ENCODE results near the gene CASKIN2.

Gene CASKIN2

DNA sequence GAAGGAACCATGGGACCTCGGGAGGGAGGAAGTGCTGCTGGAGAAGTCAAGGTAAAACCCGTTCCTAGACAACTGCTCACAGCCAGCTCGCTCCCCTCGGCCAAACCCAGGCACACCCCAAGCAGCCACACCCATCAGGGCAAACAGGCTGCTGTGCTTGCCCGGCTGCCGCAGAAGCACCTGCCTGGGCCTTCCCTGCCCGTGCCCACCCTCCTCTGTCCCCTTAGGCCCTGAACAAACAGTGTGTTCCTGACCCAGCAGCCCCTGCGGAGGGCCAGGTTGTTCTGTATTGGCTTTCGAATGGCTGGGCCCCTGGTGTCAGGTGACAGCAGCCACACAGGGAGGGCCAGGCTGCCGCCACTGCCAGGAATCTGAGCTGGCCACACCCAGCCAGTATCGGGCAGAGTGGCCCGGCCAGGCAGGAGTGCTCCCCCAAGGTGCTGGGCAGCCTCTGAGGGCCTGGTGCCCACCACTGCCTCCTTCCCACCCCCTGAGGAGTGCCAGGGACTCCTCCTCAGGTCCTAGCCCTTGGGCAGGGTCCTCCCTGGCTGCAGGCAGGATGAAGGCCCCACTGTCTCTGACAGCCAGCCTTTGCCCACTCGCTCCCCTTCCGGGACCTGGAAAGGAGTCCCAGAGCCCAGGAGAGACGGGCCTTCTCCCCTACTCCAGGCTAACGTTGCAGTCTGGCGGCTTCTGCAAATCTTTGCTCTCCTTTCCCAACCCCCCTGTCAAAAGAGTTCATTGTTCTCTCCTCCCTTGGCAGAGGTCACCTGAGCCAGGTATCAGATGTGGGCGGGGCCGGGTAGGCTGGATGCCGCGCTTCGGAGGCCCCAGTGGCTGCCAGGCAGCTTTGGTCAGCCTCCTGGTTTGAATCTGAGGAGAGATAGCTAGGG is 34.2 kb upstream of the CASKIN2 start:
- DNase-seq (ENCODE audit: insufficient read length, low spot score) (no peak), FAIRE-seq (no peak)

DNA sequence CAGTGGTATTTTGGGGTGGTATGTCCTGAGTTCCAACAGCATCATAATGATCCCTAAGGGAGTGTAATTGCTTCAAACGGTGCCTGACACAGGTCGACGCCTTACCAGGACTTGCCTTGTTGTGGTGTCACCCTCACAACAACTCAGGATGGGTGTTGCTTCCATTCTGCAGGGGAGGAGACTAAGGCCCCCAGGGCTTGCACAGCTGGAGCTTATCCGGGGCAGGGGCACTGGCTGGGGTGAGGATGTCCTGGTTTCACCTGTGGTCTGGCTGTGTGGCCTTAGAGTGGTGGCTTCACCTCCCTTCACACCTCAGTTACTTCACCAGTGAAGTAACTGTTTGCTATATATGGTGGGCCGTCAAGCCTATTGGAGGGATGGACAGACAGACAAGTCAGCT is 33.5 kb upstream of the CASKIN2 start:
- no peak for FAIRE-seq
- no peak for DNase-seq (ENCODE audit: insufficient read length, low spot score)

DNA sequence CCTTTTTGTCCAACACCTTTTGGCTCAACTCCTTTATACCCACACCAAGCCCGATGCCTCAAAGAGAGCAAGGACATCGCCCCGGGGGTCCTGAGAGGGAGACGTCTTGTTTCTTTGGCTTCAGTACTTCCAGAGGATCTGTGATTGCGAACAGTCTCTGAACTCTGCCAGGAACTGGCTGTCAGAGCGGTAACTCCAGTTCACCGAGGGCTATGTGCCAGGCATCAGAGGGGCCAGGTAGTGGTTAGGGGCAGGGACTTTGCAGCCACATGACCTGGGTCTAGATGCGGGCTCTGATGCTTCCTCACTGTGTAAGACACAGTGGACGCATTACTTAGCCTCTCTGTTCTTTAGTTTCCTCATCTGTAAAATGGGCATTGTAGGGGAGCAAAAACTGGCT is 31.8 kb upstream of the CASKIN2 start:
- FAIRE-seq (no peak), DNase-seq (ENCODE audit: insufficient read length, low spot score) (no peak)

DNA sequence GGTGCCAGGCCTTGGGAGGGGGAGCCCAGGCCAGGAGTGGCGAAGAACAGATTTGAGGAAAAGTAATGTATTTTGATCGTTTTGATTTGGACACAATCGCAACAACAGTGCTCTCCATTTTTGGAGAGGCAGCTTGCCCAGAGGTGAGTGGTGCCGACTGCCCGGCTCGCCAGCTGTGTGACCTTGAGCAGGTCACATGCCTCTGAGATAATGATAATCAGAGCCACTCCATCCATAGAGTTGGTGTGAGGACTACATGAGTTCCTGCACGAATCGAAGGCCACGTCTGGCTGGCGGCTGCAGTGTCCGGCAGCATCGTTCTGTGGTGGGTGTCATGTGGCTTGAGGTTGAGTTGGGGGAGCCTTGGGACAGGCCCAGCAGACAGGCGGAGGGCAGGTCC is 30.8 kb upstream of the CASKIN2 start:
- DNase-seq (ENCODE audit: insufficient read length, low spot score): no peak
- FAIRE-seq: no peak

DNA sequence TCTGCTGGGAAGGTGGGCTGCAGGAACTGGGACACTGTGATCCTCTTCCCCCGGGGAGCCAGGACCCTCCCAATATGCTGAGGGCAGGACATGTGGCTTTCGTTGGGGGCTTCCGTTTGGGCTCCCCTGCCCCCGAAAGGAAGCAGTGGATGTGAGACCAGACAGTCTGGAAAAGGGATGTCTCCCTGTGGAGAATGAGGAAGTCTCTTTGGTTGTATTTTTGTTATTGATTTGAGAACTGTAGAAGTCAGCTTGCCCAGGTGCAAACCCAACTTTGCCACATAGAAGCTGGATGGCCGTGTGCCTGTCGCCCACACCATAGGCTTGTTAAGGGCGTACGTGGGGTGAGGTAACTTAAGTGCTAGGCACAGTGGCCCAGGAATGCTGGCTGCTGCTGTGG is 28.9 kb upstream of the CASKIN2 start:
- no peak for FAIRE-seq

DNA sequence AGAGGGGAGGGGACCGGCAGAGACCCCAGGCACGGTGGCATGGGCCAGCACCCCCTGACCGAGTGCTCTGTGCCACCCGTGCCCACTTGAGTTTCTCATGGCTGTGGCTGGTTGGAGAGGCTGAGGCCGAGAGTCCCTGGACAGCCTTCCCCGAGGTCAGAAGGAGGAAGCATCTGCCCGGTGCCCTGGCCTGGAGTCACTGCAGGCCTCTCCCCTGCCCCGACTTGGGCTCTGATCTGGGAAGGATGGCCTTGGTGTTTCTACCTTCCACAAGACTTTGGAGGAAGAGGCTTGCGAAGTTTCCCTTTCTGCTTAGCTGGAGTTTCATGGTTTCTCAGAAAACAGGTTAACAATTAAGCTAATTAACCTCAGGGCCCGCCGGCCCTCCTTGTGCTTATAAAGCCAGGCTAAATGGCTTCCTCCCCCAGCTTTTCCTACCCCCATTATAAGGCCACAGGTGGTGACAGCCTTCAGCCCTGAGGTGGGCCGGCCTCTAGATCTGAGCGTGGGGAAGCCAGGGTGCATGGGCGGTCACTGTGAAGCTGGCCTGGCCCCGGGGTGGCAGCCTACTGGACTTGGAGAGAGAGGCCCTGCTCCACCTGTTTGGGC is 27.5 kb upstream of the CASKIN2 start:
- DNase-seq (ENCODE audit: insufficient read length, low spot score): no peak
- peak; percentile 80 for FAIRE-seq

More for the DNA sequence above, 28.9 kb upstream of the CASKIN2 start:
- no peak for DNase-seq (ENCODE audit: insufficient read length, low spot score)

DNA sequence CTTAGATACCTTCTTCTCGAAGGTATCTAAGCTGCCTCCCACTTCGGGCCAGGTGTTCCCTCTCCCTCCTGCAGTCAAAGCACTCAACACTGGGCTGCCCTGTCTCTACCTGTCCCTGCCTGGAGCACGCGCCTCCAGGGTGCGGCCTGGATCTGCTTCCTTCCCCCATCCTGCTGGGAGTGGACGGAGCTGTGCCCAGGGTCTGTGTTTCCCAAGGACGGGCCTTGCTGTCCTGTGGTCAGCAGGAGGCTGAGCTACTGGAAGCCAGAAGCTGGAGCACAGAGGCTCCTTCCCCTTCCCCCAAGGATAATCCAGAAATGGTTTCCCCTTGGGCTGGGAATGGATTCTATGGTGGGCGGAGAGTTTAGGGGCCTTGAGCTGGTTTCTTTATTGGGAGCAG is 26.9 kb upstream of the CASKIN2 start:
- FAIRE-seq (no peak), DNase-seq (ENCODE audit: insufficient read length, low spot score) (no peak)

DNA sequence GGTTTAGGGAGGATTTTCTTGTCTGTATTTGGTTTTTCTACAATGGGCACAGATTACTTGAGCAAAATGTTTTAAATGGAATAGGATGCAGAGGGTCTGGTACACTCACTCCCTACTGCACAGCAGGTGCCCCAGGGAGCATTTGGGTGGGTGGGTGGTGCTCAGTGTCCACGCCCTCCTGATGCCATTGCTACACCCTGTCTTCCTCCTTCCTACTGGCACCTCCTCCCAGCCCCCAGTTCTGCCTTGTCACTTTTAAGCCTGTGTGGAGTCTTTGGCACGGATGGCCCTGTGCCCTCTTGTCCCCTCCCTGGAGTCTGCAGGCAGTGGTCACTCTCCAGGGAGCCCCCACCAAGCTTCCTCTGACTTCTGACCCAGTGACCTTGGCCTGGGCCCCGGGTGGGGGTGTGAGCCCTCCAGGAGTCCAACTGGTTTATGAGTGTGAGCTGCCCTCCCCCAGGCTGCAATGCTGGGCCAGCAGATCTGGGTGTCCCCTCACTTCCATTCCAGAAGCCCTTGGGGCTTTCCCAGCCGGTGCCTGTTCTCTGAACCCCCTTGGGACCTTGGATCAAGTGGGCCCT is 25.7 kb upstream of the CASKIN2 start:
- DNase-seq (ENCODE audit: insufficient read length, low spot score) (no peak), FAIRE-seq (no peak)

DNA sequence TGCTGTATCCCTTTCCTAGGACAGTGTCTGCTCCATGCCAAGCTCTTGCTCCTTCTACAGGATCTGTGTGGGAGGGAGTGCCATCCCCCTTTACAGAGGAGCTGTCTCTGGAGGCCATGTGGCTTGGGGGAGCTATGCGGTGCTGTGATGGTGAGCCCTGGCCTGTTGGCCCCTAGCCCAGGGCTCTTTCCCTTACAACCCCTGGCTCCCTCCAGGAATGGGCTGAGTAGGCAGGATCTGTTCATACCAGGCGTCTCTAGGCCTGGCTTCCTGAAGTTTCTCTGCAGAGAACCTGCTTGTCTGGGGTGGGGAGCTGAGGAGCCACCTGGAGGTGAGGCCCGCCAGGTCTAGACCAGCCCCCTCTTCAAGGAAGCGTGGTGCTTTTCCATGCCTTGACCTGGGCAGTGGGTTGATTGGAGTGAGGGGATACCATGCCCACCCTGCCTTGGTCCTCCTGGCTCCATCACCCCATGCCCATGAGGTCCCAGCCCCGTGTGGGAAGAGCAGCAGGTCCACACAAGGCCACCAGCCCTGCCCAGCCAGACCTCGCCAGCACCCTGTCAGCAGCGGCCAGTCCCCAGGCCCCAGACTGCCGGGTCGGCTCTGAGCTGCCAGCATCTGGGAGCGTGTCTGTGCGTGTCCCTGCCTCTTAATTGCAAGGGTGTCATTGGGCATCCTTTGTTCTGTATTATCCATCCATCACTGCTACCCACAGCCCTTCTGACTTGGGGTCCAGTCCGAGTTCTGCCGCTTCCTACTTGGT is 24.8 kb upstream of the CASKIN2 start:
- DNase-seq (ENCODE audit: insufficient read length, low spot score) (no peak), FAIRE-seq (no peak)

DNA sequence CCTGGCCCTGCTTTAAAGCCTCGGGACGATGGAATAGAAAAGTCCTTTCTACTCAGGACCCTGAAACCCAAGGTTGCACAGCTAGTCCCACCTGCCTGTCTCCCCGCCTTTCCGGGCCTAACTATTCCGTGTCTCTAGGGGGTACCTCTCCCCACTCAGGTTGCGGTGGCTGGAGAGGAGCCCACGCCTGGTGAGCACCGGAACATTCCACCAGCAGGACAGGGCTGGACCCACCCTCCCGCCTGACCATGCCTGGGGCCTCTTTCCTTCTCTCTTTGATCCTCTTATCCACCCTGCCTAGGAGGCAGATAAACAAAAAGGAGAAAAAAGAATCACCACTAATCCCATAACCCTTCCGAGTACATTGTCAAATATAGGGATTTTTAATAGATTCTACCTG is 21.0 kb upstream of the CASKIN2 start:
- no peak for DNase-seq (ENCODE audit: insufficient read length, low spot score)
- no peak for FAIRE-seq

DNA sequence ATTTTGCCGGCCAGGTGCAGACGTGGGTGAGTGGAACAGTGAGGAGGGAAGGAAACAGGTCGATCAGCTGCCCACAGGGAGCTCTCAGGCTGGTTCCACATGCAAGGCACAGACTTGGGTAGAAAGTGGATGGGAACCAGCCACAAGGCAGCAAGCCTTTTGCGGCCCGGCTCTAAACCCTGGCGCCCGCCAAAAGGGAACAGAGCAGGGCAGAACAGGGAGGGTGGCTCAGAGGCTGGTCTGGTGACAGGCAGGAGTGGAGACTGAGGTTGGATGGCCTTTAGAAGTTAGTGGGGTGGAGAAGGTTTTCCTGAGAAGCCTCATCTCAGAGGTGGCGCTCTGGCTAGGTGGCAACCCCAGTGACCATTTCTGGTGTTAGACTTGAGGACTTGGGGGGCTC is 20.5 kb upstream of the CASKIN2 start:
- FAIRE-seq: no peak
- DNase-seq (ENCODE audit: insufficient read length, low spot score): no peak

DNA sequence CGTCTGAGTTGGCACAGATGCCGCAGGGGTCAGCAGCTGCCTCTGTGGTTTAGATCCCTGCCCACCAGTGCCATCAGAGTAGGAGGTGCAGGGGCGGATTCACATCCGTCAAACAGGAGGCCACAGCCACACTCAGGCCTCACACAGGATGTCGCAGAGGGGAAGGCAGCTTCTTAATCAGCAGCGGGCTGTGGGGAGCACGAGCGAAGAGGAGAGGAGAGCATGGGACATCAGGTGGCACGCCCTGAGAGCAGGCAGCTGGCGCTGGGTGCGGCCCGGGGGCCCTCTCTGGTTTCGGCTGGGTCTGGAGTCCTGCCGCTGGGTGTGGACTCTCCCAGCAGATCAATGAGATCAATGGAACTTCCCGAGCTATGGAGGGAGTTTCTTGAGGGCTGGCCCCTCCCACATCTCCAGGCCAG is 19.8 kb upstream of the CASKIN2 start:
- DNase-seq (ENCODE audit: insufficient read length, low spot score) (peak; percentile 59), FAIRE-seq (no peak)

DNA sequence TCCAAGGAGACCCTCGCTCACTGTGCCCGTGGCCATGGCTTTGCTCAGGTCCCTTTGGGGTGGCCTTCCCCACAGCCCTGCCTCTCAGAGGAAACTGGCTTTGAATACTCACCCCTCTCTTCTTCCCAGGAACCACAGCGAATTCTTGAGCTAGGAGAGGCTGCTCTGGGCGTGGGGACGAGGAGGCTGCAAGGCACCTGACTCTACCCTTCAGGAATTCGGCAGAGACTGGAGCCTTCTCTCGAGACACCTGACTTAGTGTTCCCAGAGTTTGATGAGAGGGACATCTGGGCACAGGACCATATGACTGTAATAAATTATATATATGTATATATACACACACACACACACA is 16.4 kb upstream of the CASKIN2 start:
- DNase-seq (ENCODE audit: insufficient read length, low spot score) (no peak), FAIRE-seq (no peak)

DNA sequence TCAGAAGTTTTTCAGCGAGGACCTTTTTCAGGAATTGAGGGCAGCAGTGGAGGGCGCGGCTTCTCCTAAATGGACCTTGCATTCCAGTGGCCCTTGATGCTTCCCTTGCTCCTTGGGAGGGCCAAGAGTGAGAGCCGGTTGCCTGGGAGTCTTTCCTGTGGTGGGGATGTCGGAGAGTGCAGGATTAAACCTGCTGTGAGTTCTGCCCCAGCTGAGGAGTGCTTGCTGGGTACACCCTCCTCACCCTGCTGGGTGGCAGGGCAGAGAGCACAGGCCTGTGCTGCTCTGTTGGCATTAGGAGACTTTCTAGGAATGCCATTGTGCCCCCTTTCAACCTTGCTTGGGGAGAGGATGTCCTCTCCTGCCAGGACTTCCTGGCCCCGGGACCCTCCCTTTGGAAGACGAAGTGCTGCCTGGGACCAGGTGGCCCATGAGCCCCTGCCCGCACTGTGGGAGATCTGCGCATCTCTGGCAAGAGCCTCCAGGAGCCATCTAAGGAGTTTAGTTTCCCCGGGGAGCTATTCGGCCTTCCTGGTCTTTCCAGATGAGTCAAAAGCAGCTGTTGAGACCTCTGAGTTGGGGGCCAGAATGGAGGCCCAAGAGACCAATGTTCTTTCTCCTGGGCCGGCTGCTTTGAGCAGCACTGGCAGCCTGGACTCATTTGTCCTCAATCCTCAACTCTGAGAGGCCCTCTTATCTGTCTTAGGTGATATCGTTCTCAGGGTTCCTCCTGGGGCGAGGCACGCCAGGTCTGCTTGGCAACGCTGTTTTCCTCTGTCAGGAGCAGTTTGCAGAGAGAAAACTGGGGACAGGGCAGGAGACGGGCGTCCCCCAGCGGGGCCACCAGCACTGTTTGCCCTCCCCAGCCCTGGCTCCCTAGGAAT is 15.7 kb upstream of the CASKIN2 start:
- FAIRE-seq (no peak), DNase-seq (ENCODE audit: insufficient read length, low spot score) (no peak)

DNA sequence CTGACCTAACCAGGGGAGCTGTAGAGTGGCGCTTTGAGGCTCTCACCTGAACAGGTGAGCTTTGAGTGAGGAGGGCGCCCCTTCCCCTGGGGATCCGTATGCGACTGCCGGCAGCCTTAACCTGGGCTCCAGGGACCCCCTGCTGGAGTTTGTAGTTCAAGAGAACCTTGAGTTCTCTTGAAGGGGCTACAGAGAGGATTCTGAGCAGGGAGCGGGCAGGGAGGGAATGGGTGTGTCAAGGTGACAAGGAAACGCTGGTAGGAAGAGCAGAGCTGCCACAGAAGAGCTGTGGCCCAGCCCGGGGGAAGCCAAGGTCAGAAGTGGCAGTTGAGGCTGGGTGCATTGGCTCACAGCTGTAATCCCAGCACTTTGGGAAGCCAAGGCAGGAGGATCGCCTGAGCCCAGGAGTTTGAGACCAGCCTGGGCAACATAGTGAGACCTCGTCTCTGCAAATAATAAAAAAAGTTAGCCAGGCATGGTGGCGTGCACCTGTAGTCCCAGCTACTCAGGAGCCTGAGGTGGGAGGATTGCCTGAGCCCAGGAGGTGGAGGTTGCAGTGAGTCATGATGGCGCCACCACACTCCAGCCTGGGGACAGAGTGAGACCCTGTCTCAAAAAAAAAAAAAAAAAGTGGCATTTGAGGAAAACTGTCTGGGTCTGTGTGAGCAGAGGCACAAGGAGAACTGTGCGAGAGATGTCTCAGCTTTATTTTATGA is 11.4 kb upstream of the CASKIN2 start:
- FAIRE-seq (no peak), DNase-seq (ENCODE audit: insufficient read length, low spot score) (no peak)

DNA sequence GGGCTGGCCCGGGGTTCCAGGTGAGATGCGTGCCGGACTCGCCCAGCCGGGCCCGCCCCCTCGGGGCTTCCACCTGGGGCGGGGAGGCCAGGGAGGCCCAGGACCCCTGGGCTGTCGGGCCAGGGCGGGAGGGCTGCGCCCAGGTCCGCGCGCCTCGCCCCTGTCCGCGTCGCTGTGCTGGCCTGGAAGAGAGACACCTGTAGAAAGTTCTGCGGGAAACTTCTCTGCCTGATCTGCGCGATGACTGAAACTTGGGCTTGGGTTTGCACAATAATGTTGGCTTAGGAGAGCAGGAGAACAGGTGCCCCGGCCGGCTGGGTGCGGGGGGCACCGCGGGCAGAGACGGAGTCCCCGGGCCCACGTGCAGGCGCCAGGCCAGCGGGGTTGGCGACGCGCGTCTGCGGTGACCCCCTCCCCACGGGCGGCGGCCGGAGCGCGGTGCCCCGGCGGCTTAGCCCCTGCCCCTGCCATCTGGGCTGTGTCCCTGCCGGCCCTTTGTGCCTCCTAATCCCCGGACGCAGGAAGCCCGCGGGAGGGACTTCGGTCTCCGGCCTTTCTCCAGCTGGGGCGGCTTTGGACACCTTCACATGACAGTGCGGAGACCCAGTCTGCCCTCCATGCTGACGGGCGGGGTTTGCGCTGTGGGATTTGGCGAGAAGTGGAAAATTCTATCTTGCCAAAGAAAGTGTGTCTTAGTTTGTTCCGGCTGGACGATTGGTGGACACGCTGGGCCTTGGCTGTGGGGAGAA is 10.6 kb upstream of the CASKIN2 start:
- no peak for FAIRE-seq
- DNase-seq (ENCODE audit: insufficient read length, low spot score): no peak

DNA sequence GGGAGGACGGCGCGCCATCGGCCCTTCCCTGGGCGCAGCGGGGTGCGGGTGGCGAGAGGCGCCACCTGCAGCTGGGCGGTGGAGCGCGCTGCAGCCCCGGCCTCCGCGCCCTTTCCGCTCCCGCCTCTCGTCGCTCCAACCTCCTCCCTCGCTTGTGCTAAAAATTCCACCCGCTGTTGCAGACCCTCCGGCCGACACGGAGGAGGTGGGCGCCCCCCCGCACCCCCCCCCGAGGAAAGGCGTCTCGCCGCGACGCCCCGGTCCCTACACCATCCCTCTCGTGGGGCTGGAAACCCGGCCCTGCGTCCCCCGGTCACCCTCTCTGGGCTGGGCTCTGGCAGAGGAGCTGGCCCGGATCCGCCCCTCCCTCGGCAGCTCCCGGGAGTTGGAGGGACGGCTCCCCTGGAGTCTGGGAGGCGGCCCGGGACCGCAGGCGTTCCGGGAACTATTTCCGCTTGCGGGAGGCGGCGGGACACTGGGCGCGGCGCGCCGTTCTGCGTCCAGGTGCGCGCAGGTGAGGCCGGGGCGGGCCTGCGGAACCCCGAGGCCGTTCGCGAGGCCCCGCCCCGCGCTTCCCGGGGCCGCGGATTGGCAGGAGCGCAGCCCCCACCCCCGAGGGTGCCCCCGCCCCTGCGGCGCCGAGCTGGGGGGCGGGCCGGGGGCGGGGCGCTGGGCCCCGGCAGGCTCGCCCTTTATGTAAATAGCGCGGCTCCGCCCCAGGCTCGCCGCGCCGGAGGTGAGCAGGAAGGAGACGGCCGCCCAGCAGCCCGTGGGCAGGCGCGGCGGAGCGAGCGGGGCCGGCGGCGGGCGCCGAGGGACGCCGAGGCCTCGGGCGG is 9.9 kb upstream of the CASKIN2 start, which contains the start of gene LLGL2:
Gene LLGL2 (plus strand): TSS at position 728 of the 836 bp plus-strand sequence. CDS start 17,730 bp downstream, outside the sequence.
- FAIRE-seq (peak; percentile 44), DNase-seq (ENCODE audit: insufficient read length, low spot score) (peak; percentile 96)

Data from GM19239 (cell line).